Measurements from ENCODE around the gene ZFYVE16.
"Not testable (repeated sequence)": the region's sequence is repeated elsewhere in the genome, so short reads cannot be mapped to it uniquely, and the experiment has no call there.

Gene ZFYVE16

DNA sequence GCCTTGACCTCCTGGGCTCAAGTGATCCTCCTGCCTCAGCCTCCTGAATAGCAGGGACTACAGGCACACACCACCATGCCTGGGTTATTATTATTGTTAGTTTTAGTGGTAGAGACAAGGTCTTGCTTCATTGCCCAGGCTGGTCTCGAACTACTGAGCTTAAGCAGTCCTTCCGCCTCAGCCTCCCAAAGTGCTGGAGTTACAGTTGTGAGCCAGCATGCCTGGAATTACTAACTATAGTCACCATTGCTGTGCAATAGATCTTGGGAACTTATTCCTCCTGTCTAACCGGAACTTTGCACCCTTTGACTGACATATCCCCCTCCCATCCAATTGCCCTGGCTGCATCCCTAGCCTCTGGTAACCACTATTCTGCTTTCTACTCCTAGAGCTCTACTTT lies 83.4 kb downstream of the ZFYVE16 start:
- no peak for DNase-seq

DNA sequence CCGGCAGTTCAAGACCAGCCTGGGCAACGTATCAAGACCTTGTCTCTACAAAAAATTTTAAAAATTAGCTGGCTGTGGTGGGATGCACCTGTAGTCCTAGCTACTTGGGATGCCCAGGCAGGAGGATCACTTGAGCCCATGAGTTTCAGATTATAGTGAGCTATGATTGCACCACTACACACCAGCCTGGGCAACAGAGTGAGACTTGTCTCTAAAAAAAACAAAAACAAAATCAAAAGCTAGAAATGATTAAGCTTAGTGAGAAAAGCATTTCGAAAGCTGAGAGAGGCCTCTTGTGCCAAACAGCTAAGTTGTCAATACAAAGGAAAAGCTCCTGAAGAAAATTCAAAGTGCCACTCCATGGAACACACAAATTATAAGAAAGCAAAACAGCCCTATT lies 84.9 kb downstream of the ZFYVE16 start:
- DNase-seq, result no peak

DNA sequence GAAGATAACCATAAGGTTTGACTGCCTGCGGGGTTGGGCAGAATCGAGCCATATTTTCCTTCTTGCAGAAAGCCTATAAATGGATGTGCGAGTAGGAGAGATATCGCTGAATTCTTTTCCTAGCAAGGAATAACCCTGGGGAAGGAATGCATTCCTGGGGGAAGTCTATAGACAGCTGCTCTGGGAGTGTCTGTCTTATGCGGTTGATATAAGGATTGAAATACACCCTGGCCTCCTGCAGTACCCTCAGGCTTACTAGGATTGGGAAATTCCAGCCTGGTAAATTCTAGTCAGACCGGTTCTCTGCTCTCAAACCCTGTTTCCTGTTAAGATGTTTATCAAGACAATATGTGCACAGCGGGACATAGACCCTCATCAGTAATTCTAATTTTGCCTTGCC lies 85.6 kb downstream of the ZFYVE16 start:
- DNase-seq, result not testable (repeated sequence)

DNA sequence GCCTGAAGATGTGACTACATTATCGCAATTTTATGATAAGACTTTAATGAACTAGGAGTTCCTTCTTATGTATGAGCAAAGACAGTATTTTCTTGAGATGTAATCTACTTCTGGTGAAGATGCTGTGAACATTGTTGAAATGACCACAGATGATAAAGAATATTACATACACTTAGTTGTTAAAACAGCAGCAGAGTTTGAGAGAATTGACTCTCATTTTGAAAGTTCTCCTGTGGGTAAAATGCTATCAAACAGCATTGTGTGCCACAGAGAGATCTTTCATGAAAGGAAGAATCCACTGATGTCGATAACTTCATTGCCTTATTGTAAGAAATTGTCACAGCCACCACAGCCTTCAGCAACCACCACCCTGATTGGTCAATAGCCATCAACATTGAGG lies 88.0 kb downstream of the ZFYVE16 start:
- DNase-seq, result no peak

DNA sequence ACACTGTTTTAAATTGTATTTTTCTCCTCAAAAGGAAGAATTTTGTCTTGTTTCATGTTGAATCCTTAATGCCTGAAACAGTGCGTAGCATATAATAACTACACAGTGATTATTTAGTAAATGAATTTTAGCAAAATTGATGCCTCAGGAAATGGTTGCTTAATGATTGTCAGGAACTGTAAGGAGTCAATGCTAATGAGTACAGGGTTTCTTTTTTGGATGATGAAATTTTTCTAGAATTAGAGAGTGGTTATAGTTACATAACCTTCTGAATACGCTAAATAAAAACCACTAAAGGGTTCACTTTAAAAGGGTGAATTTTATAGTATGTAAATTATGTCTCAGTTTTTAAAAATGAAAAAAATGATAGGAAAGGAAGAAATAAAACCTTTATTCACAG lies 94.9 kb downstream of the ZFYVE16 start:
- DNase-seq, result no peak

DNA sequence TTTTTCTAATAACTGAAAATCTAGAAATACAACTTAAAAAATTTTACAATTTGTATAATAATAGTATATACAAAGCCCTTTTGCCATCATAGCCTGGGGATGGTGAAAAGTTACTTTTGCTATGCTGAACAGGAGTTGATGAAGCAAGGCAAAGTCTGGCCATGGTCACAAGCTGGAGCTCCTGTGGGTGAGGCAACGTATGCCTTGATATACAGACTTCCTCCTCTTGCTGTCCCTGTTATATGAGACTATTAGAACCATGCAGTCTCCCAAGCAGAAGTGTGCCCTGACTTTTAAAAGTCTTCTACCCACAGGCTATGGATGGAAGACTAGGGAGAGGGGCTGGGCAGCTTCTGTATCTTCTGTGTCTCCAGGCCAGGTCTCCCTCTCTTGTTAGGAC lies 95.8 kb downstream of the ZFYVE16 start:
- DNase-seq, result no peak

DNA sequence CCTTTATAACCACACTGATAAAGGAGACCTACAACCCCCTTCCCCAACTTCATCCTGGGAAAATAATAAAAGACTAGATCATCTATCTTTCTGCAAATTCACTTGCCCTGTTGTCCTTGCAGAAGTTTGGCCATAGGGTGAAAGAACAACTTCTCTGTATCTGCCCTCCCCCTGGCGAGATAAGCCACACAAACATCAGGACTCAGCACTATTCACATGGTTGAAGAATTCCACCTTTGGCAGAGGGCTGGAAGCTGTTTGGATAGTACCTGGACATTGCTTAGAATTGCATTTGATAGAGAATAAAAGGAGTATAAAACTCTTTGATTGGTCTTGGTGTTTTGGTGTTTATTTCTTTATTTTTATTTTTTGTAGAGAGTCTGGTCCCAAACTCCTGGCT lies 97.0 kb downstream of the ZFYVE16 start:
- no peak for DNase-seq

DNA sequence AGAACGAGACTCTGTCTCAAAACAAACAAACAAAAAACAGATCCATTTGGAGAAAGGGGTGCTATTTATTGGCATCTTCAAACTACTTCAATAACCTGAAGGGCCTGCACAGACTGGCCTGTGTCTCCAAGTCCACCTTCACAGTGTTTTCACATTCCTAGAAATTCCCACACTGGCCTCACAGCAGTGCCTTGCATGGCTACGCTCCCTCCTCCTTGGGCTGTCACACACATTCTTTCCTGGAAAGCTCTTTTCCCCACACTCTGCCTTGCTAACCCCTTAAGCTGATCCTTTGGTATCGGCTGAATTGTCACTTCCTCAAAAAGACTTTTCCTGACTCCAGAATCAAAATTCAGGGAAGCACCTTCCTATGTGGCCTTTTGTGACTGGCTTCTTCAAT lies 99.8 kb downstream of the ZFYVE16 start:
- no peak for DNase-seq

DNA sequence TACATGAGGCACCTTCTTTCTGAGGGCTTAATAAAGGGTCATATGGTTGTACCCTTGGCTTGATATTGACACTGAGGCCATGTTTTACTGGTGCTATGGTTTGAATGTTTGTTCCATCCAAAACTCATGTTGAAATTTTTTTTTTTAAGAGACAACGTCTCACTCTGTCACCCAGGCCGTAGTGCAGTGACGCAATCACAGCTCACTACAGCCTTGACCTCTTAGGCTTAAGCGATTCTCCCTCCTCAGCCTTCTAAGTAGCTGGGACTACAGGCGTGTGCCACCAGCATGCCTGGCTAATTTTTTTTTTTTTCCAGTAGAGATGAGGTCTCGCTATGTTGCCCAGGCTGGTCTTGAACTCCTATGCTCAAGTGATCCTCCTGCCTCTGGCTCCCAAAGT lies 101.0 kb downstream of the ZFYVE16 start:
- no peak for DNase-seq

DNA sequence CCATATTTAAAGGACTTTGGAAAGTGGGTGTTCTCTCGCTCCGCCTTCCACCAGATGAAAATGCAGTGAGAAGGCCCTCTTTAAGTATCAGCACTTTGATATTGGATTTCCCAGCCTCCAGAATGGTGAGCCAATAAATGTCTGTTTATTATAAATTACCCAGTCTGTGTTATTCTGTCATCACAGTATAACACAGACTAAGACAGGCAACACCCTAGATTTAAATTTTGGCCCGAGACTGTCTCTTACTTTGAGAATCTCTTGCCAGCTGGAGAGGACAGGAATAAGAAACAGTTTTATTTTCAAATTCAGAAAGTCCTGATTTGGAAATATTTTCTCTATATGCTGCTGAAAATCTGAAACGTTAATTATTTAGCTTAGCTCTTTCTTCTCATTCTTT lies 101.5 kb downstream of the ZFYVE16 start:
- no peak for DNase-seq

DNA sequence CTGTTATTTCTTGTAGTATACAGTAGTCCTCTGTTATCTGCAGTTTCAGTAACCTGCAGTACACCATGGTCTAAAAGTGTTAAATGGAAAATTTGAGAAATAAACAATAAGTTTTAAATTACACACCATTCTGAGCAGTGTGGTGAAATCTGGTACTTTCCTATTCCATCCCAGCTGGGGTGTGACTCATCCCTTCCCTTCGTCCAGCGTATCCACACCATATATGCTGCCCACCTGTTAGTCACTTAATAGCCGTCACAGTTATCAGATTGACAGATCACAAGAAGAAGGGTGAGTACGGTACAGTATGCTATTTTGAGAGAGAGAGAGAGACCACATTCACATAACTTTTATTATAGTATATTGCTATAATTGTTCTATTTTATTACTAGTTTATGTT lies 109.0 kb downstream of the ZFYVE16 start:
- no peak for DNase-seq
